Ishikawa (cell line): ENCODE results near the gene ERCC3.

Experiments used
- CEBPB ChIP-seq: IDR thresholded peaks from 2 replicates; pipeline ENCODE4 v1.6.1; 2012
- CREB1 ChIP-seq: IDR thresholded peaks from 2 replicates; pipeline ENCODE4 v1.6.1; 2012; ENCODE audit warnings: low read depth
- EGR1 ChIP-seq: IDR thresholded peaks from 2 replicates; pipeline ENCODE4 v1.6.1; 2012
- EP300 ChIP-seq: IDR thresholded peaks from 2 replicates; pipeline ENCODE4 v1.6.1; 2012; ENCODE audit warnings: borderline replicate concordance
- FOXM1 ChIP-seq: IDR thresholded peaks from 2 replicates; pipeline ENCODE4 v1.6.1; 2012; ENCODE audit warnings: low read depth, borderline replicate concordance
- RAD21 ChIP-seq: IDR thresholded peaks from 2 replicates; pipeline ENCODE4 v1.6.1; 2012; ENCODE audit warnings: low read depth
- REST ChIP-seq: IDR thresholded peaks from 2 replicates; pipeline ENCODE4 v1.6.1; 2012; ENCODE audit warnings: low read depth, mild to moderate bottlenecking
- TAF1 ChIP-seq: IDR thresholded peaks from 2 replicates; pipeline ENCODE4 v1.6.1; 2012; ENCODE audit warnings: low read depth, mild to moderate bottlenecking
- TCF12 ChIP-seq: IDR thresholded peaks from 2 replicates; pipeline ENCODE4 v1.6.1; 2012; ENCODE audit warnings: low read depth
- TEAD4 ChIP-seq: IDR thresholded peaks from 2 replicates; pipeline ENCODE4 v1.6.1; 2012
- USF1 ChIP-seq: IDR thresholded peaks from 2 replicates; pipeline ENCODE4 v1.6.1; 2012
- YY1 ChIP-seq: IDR thresholded peaks from 2 replicates; pipeline ENCODE4 v1.6.1; 2012; ENCODE audit warnings: low read depth

GRCh38 chr2:127326289-127326945 lies 32.5 kb upstream of the ERCC3 start:
- no peak for TF ChIP-seq RAD21
- no peak for TF ChIP-seq CREB1
- TF ChIP-seq YY1 = no peak
- TF ChIP-seq USF1 = no peak
- TF ChIP-seq REST = no peak
- TF ChIP-seq TEAD4 = no peak
- no peak for TF ChIP-seq EP300
- TF ChIP-seq TCF12 = no peak
- no peak for TF ChIP-seq CEBPB
- no peak for TF ChIP-seq FOXM1
- TF ChIP-seq EGR1 = no peak
- no peak for TF ChIP-seq TAF1
